Measurements from ENCODE around the gene GULP1.

DNA sequence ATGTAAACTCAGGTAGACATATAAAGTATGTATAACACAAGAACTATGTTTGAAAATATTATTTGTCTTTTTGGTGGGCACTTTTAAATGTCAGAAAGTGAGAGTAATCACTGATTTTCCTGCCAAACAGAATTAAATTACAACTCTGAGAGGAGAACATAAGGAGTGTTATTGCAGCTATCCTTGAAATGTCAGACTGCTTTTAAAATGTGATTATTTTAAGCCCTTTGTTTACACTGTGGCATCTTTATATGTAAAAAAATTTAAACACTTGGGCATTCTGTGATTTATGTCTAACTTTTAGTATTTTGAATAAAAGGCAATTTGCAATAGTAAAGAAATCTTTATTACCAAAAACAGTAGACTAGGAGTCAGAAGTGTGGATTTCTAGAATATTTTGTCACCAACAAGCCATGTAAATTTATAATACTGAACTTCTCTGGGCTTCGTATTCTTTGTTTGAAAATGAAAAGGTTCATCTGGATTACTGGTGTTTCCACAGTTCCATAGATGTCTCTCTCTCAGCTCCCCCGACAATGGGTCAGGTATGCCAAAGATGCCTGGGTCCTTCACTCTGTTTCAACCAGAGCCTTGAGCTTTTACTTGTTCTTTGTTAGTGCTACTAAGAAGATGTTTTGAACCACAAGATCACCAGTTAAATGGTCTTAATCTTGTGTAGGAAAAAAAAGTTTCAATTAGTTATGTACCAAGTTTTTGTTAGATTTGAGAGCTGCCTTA is 38.8 kb downstream of the GULP1 start:
- TF ChIP-seq EP300 (conservative IDR thresholded peaks at IDR 0.05; ENCODE audit: poor library complexity, severe bottlenecking) (no peak), MXI1 (conservative IDR thresholded peaks at IDR 0.05; ENCODE audit: poor library complexity, severe bottlenecking) (no peak), TAF1 (IDR thresholded peaks at IDR 0.05; ENCODE audit: low read depth) (no peak), POLR2AphosphoS5 (IDR thresholded peaks at IDR 0.05) (no peak), EZH2 (IDR thresholded peaks at IDR 0.05; ENCODE audit: borderline replicate concordance, insufficient read depth, low read length, poor library complexity, severe bottlenecking) (no peak), SMC3 (conservative IDR thresholded peaks at IDR 0.05; ENCODE audit: poor library complexity) (no peak)
- TF ChIP-seq, protein P1, sequence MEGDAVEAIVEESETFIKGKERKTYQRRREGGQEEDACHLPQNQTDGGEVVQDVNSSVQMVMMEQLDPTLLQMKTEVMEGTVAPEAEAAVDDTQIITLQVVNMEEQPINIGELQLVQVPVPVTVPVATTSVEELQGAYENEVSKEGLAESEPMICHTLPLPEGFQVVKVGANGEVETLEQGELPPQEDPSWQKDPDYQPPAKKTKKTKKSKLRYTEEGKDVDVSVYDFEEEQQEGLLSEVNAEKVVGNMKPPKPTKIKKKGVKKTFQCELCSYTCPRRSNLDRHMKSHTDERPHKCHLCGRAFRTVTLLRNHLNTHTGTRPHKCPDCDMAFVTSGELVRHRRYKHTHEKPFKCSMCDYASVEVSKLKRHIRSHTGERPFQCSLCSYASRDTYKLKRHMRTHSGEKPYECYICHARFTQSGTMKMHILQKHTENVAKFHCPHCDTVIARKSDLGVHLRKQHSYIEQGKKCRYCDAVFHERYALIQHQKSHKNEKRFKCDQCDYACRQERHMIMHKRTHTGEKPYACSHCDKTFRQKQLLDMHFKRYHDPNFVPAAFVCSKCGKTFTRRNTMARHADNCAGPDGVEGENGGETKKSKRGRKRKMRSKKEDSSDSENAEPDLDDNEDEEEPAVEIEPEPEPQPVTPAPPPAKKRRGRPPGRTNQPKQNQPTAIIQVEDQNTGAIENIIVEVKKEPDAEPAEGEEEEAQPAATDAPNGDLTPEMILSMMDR (IDR thresholded peaks at IDR 0.05; ENCODE audit: poor library complexity, severe bottlenecking): no peak
- TF ChIP-seq, protein P2, sequence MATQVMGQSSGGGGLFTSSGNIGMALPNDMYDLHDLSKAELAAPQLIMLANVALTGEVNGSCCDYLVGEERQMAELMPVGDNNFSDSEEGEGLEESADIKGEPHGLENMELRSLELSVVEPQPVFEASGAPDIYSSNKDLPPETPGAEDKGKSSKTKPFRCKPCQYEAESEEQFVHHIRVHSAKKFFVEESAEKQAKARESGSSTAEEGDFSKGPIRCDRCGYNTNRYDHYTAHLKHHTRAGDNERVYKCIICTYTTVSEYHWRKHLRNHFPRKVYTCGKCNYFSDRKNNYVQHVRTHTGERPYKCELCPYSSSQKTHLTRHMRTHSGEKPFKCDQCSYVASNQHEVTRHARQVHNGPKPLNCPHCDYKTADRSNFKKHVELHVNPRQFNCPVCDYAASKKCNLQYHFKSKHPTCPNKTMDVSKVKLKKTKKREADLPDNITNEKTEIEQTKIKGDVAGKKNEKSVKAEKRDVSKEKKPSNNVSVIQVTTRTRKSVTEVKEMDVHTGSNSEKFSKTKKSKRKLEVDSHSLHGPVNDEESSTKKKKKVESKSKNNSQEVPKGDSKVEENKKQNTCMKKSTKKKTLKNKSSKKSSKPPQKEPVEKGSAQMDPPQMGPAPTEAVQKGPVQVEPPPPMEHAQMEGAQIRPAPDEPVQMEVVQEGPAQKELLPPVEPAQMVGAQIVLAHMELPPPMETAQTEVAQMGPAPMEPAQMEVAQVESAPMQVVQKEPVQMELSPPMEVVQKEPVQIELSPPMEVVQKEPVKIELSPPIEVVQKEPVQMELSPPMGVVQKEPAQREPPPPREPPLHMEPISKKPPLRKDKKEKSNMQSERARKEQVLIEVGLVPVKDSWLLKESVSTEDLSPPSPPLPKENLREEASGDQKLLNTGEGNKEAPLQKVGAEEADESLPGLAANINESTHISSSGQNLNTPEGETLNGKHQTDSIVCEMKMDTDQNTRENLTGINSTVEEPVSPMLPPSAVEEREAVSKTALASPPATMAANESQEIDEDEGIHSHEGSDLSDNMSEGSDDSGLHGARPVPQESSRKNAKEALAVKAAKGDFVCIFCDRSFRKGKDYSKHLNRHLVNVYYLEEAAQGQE (IDR thresholded peaks at IDR 0.05; ENCODE audit: borderline replicate concordance): no peak

All from neural cell (in vitro differentiated cells).